Activated CD4-positive, alpha-beta T cell treated with anti-CD3 and anti-CD28 coated beads for 36 hours (primary cell): ENCODE data around the gene PXYLP1. TPM values are rescaled to one million over a fixed set of nuclear protein-coding genes. Genes with fewer than 3 reads are reported as not detected.
"Not testable (repeated sequence)": the region's sequence is repeated elsewhere in the genome, so short reads cannot be mapped to it uniquely, and the experiment has no call there.

Experiments
- ATAC-seq: fragments of 200-7000 bp; cut with Tn5 transposase; one replicate; pipeline ENCODE4 v1.10.0; 2021; ENCODE audit warnings: mild to moderate bottlenecking, moderate library complexity
- CTCF ChIA-PET: fragments of 350-600 bp; sonication (Branson Sonifier 250); formaldehyde crosslinking; loops from one replicate; lab custom pipeline; 2021; ENCODE audit warnings: antibody characterized with exemption; lab: Charles Lee
- POLR2A ChIA-PET: fragments of 350-600 bp; sonication (Branson Sonifier 250); formaldehyde crosslinking; loops from one replicate; lab custom pipeline; 2021; ENCODE audit warnings: antibody characterized with exemption, inconsistent platforms; lab: Charles Lee
- DNase-seq: peaks from one replicate; pipeline ENCODE4 v3.0.0-alpha.2; 2020
- H3K27ac Mint-ChIP-seq: one replicate; pipeline ENCODE4 v1.8.0; 2021; ENCODE audit warnings: mixed read lengths
- H3K27me3 Mint-ChIP-seq: one replicate; pipeline ENCODE4 v1.8.0; 2021; ENCODE audit warnings: mixed read lengths
- H3K36me3 Mint-ChIP-seq: one replicate; pipeline ENCODE4 v1.8.0; 2021; ENCODE audit warnings: low read depth, mixed read lengths
- H3K4me1 Mint-ChIP-seq: one replicate; pipeline ENCODE4 v1.8.0; 2021; ENCODE audit warnings: mixed read lengths
- H3K4me3 Mint-ChIP-seq: one replicate; pipeline ENCODE4 v1.8.0; 2021; ENCODE audit warnings: mild to moderate bottlenecking, moderate library complexity, mixed read lengths
- H3K9me3 Mint-ChIP-seq: one replicate; pipeline ENCODE4 v1.8.0; 2021; ENCODE audit warnings: low read depth, mixed read lengths
- intact Hi-C, 2 experiments: fragments of 100-400 bp; cut with DNase I in 1 of 2; cut with micrococcal nuclease in 1 of 2; formaldehyde crosslinking; loops; one replicate each; pipeline versions ENCODE4 v1.14.2 to v1.15.1; 2022 to 2024; cut with DNase I, micrococcal nuclease
- total RNA-seq, 2 experiments: library from RNA; stranded (reverse); gene quantifications; one replicate each; pipeline ENCODE4 v1.2.3, GENCODE V29; 2021

PXYLP1 gene
- total RNA-seq, 2 experiments from 2014 or later, result 10.3 to 12.2 TPM

DNA sequence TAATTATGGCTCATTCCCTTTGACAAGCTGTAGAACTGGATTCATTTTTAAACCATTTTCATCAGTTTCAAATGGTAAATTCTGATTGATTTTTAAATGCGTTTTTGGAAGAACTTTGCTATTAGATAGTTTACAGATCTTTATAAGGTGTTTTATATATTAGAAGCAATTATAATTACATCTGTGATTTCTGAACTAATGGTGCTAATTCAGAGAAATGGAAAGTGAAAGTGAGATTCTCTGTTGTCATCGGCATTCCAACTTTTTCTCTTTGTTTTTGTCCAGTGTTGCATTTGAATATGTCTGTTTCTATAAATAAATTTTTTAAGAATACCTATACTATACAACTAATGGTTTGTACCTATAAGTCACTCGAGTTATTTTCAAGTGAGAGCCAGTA lies 62.7 kb downstream of the PXYLP1 start:
- no peaks in the 10 kb centered on the region for H3K9me3 Mint-ChIP-seq
- H3K27ac Mint-ChIP-seq, result peak overlapping the region; percentile 74
- ChIA-PET POLR2A (interaction anchor here (1.3 kb wide), 1 partner anchor 13 kb away, joined by 6 read pairs; no protein-coding TSS in a partner anchor), CTCF (interaction anchor here (0.9 to 4.3 kb wide), 4 partner anchors 11 to 163 kb away, joined by 3 to 39 read pairs (median 3); no protein-coding TSS in a partner anchor)
- DNase-seq (no peak), ATAC-seq (no peak)
- intact Hi-C loops, result no loop called here
- peaks cover 11% of the 10 kb centered on the region for H3K36me3 Mint-ChIP-seq
- H3K4me3 Mint-ChIP-seq, result peak overlapping the region; percentile 52
- H3K4me1 Mint-ChIP-seq, result peaks cover 14% of the 10 kb centered on the region
- no peaks in the 10 kb centered on the region for H3K27me3 Mint-ChIP-seq

DNA sequence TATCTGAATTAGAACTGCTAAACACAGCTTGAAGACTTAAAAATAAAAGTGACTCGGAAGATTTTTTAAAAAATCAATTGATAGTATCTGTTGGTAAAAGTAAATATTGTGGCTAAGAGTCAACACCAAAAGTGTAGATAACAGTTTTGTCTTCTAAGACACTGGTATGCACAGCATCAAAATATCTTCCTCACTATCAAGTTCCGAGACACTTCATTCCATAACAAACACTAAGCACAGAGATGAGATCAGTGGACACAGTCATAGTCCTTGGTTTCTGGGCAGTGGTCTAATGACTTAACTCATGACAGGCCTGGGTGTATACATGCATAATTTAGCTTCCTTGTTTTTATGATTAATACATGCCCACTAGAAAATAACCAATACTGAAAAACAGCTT lies 63.2 kb downstream of the PXYLP1 start:
- intact Hi-C loops, result no loop called here
- Mint-ChIP-seq H3K9me3 (no peaks in the 10 kb centered on the region), H3K27me3 (no peaks in the 10 kb centered on the region), H3K27ac (peak overlapping the region; percentile 74), H3K36me3 (peaks cover 11% of the 10 kb centered on the region), H3K4me3 (peak overlapping the region; percentile 52), H3K4me1 (peaks cover 16% of the 10 kb centered on the region)
- ChIA-PET CTCF (interaction anchor here (0.6 to 4.3 kb wide), 8 partner anchors 10 to 222 kb away, joined by 3 to 39 read pairs (median 3); no protein-coding TSS in a partner anchor), POLR2A (interaction anchor here (1.3 kb wide), 1 partner anchor 12 kb away, joined by 6 read pairs; no protein-coding TSS in a partner anchor)
- ATAC-seq, result peak; percentile 97
- no peak for DNase-seq

DNA sequence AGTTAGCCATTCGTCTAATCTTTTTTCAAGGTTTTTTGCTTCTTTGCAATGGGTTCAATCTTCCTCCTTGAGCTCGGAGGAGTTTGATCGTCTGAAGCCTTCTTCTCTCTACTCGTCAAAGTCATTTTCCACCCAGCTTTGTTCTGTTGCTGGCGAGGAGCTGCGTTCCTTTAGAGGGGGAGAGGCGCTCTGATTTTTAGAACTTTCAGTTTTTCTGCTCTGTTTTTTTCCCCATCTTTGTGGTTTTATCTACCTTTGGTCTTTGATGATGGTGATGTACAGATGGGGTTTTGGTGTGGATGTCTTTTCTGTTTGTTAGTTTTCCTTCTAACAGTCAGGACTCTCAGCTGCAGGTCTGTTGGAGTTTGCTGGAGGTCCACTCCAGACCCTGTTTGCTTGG lies 68.8 kb downstream of the PXYLP1 start:
- Mint-ChIP-seq H3K27ac (peak overlapping the region; percentile 35), H3K4me1 (peaks cover 24% of the 10 kb centered on the region), H3K4me3 (peak overlapping the region; percentile 31)
- H3K36me3 Mint-ChIP-seq, H3K9me3 Mint-ChIP-seq, ATAC-seq, intact Hi-C loops, POLR2A ChIA-PET, DNase-seq, H3K27me3 Mint-ChIP-seq: not testable (repeated sequence)
- CTCF ChIA-PET, result interaction anchor here (0.7 to 1.2 kb wide), 5 partner anchors 13 to 160 kb away, joined by 3 to 5 read pairs (median 3); no protein-coding TSS in a partner anchor

DNA sequence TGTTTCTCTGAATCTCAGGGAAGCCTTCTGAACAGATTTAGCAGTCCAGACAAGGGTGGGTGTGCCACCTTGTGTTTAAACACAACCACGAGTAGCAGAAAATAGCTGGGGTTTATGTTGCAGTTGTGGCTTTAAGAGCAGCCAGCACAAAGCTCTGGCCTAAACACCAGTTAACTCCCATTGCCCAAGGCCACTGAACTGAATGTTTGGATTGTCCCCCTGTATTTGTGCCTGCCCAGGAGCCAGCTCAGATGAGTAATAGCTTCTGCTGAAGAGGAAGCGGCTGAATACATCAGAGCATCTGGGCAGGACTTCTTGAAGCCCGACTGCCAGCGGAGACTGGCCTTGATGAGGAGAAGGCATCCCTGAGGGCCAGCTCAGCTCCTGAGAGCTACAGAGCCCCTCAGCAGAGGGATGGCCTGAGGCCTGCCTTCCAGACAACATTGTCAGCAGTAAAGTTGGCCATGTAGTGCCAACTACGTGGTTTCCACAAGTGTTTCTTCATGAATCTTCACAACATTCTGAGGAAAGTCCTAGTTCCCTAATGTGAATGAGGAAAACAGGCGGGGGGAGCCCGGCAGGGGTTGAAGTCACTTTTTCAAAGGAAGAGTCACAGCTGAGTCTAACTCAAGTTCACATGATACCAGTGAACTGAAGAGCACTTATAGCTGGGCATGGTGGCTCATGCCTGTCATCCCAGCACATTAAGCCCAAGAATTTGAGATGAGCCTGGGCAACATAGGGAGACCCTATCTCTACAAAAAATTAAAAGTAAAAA lies 70.9 kb downstream of the PXYLP1 start:
- ATAC-seq (no peak), DNase-seq (no peak)
- intact Hi-C loops, result loop anchor here (1.0 to 2.0 kb wide), 4 partner anchors 72 to 258 kb away; partner anchors contain the start of gene PXYLP1 (in 1 of the 2)
- no peak overlapping the region for H3K27ac Mint-ChIP-seq
- POLR2A ChIA-PET, result no interaction called here
- peaks cover 2% of the 10 kb centered on the region for H3K36me3 Mint-ChIP-seq
- H3K4me1 Mint-ChIP-seq, result peaks cover 40% of the 10 kb centered on the region
- CTCF ChIA-PET, result interaction anchor here (0.6 to 8.2 kb wide), 17 partner anchors 9 to 378 kb away, joined by 3 to 111 read pairs (median 5); no protein-coding TSS in a partner anchor
- H3K9me3 Mint-ChIP-seq, result peaks cover 3% of the 10 kb centered on the region
- no peak overlapping the region for H3K4me3 Mint-ChIP-seq
- H3K27me3 Mint-ChIP-seq, result no peaks in the 10 kb centered on the region

DNA sequence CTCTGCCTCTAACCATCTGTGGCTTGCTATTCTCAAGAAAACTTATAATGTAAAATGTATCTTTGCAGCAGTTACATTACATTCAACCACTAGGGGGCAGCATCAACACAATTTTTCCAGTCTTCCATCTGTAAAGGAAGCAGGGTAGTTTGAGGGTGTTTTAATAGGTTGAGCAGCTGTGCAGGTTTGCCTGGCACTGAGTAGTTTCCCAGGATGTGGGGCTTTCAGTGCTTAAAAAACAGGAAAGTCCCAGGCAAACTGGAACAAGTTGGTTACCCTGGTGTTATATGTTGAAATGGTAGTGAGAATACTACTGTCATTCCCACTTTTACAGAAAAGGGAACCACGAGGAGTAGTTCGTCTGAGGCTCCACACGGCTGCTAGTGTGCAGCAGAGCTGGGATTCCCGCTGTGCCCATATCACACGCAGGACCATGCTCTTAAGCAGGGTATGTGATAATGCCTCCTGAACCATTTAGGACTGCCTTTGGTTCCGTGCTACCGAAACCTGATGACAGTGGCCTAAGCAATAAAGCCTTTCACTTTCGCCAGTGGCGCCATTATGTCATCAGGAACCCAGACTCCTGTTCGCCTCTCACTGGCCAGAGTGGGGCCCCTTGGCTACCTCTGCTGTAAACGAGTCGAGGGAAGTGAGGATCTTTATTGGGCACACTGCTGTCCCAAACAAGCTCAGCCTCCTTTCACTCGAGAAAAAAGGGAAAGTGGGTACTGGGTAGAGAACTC lies 72.0 kb downstream of the PXYLP1 start:
- H3K36me3 Mint-ChIP-seq, result peaks cover 2% of the 10 kb centered on the region
- H3K27ac Mint-ChIP-seq, result no peak overlapping the region
- DNase-seq, result peak; percentile 70
- H3K4me3 Mint-ChIP-seq, result no peak overlapping the region
- no peaks in the 10 kb centered on the region for H3K27me3 Mint-ChIP-seq
- peak; percentile 48 for ATAC-seq
- peaks cover 51% of the 10 kb centered on the region for H3K4me1 Mint-ChIP-seq
- ChIA-PET CTCF (interaction anchor here (0.6 to 8.2 kb wide), 31 partner anchors 8 to 329 kb away, joined by 3 to 111 read pairs (median 4); partner anchors contain the start of gene PXYLP1), POLR2A (no interaction called here)
- intact Hi-C loops, result loop anchor here (1.0 to 2.0 kb wide), 4 partner anchors 73 to 257 kb away; partner anchors contain the start of gene PXYLP1 (in 1 of the 2)
- peaks cover 3% of the 10 kb centered on the region for H3K9me3 Mint-ChIP-seq

DNA sequence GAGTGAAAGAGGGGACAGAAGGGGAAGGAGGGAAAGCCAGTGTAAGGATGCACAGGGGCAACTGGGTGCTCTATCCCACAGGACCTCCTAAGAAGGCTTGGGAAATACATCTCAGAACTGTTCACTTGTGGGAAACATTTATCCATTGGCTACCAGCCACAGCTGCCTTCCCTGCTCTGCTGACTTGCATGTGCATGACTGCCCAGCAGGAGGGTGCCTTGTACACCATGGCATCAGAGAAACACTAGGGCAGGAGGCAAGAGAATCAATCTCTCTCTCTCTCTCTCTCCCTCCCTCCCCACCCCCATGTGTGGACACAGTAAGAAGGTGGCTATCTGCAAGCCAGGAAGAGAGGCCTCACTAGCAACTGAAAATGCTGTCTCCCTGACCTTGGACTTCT lies 73.8 kb downstream of the PXYLP1 start:
- POLR2A ChIA-PET, result no interaction called here
- no peak overlapping the region for H3K4me3 Mint-ChIP-seq
- CTCF ChIA-PET, result interaction anchor here (0.6 to 8.2 kb wide), 20 partner anchors 12 to 255 kb away, joined by 3 to 111 read pairs (median 4); partner anchors contain the start of gene PXYLP1
- no peak for ATAC-seq
- intact Hi-C loops, result no loop called here
- H3K36me3 Mint-ChIP-seq, result peaks cover 2% of the 10 kb centered on the region
- no peaks in the 10 kb centered on the region for H3K9me3 Mint-ChIP-seq
- no peak overlapping the region for H3K27ac Mint-ChIP-seq
- no peaks in the 10 kb centered on the region for H3K27me3 Mint-ChIP-seq
- DNase-seq, result peak; percentile 49
- peaks cover 52% of the 10 kb centered on the region for H3K4me1 Mint-ChIP-seq

DNA sequence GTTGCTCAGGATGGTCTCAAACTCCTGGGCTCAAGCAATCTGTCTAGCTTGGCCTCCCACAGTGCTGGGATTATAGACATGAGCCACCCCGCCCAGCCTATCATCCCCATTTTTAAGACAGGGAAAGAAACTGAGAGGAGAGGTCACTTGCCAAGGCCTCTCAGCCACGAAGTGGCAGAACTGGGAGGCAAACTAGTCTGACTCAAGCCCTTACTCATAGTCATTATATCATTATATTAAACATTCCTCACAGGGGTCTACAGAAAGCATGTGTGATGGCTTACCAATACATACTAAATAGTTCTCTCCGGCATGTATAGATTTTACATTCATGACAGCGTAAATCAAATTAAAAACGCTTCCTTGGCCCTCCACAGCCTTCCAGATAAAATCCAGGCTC lies 74.7 kb downstream of the PXYLP1 start:
- Mint-ChIP-seq H3K27ac (peak overlapping the region; percentile 92), H3K4me1 (peaks cover 50% of the 10 kb centered on the region), H3K9me3 (no peaks in the 10 kb centered on the region), H3K4me3 (no peak overlapping the region), H3K27me3 (no peaks in the 10 kb centered on the region), H3K36me3 (peaks cover 3% of the 10 kb centered on the region)
- ATAC-seq (no peak), DNase-seq (no peak)
- ChIA-PET CTCF (interaction anchor here (0.7 to 8.2 kb wide), 8 partner anchors 10 to 254 kb away, joined by 3 to 111 read pairs (median 6); no protein-coding TSS in a partner anchor), POLR2A (interaction anchor here (0.7 to 1.2 kb wide), 2 partner anchors 11 to 73 kb away, joined by 3 to 6 read pairs; no protein-coding TSS in a partner anchor)
- intact Hi-C loops, result no loop called here

DNA sequence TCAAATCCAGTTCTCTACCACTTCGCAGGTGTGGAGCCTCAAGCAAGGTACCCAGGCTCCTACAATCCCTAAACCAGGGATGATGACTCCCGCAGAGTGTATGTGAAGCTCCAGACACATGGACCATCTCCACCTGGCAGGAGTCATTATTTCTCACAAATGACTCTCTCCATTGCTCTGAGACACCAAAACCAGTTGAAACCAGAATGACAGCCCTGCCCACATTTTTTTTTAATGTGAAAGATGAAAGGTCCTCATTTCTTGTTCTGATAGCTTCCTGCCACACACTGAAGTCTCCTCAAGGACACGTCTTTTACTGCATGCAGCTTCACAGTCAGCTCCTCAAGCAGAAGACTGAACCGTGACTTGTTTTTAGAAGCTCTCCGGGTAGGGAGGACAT lies 75.3 kb downstream of the PXYLP1 start:
- no peaks in the 10 kb centered on the region for H3K9me3 Mint-ChIP-seq
- H3K36me3 Mint-ChIP-seq, result peaks cover 3% of the 10 kb centered on the region
- POLR2A ChIA-PET, result interaction anchor here (0.6 to 1.2 kb wide), 4 partner anchors 12 to 105 kb away, joined by 3 to 6 read pairs (median 3); no protein-coding TSS in a partner anchor
- ATAC-seq, result peak; percentile 35
- peak overlapping the region; percentile 62 for H3K4me3 Mint-ChIP-seq
- H3K27me3 Mint-ChIP-seq, result no peaks in the 10 kb centered on the region
- H3K27ac Mint-ChIP-seq, result peak overlapping the region; percentile 92
- intact Hi-C loops, result no loop called here
- CTCF ChIA-PET, result interaction anchor here (0.6 to 8.2 kb wide), 19 partner anchors 9 to 607 kb away, joined by 3 to 111 read pairs (median 4); partner anchors contain the start of gene PXYLP1
- peak; percentile 53 for DNase-seq
- H3K4me1 Mint-ChIP-seq, result peaks cover 48% of the 10 kb centered on the region

DNA sequence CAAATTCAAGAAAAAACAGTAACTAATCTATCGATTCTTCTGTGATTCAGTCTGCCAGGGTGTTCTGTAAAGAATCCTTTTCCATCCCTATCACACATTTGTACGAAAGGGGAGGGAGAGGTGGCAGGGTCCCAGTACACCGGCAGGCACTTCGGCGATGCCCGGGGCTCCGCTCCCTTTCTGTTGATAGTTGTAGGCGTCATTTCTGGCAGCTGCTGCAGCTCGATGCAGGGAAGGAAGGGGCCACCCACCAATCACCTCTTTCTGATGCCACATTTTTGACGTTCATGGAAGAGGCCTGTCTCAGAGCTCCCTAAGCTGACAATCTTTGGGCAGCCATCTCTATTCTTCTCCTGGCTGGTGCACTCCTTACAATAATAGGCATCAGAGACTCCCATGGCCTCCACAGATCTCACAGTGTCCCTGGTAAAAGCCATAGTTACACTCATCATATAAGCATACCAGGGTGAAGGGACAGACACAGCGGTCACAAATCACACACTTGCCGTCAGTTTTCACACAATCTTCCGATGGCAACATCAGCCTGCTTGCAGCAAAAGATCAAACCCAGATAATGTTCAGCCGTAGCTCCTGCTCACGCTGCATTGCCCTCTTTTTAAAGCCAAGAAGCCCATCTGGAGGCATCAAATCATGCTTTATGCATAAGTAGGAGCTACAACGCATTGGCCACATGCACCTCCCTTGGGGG lies 75.9 kb downstream of the PXYLP1 start:
- Mint-ChIP-seq H3K4me3 (peak overlapping the region; percentile 62), H3K4me1 (peaks cover 54% of the 10 kb centered on the region), H3K36me3 (peaks cover 3% of the 10 kb centered on the region), H3K9me3 (no peaks in the 10 kb centered on the region), H3K27ac (peak overlapping the region; percentile 92), H3K27me3 (no peaks in the 10 kb centered on the region)
- intact Hi-C loops, result no loop called here
- CTCF ChIA-PET, result interaction anchor here (0.6 to 8.2 kb wide), 21 partner anchors 8 to 606 kb away, joined by 3 to 111 read pairs (median 4); partner anchors contain the start of gene PXYLP1
- DNase-seq (peak; percentile 53), ATAC-seq (peak; percentile 3)
- POLR2A ChIA-PET, result interaction anchor here (1.2 kb wide), 2 partner anchors 12 to 105 kb away, joined by 3 to 6 read pairs; no protein-coding TSS in a partner anchor

DNA sequence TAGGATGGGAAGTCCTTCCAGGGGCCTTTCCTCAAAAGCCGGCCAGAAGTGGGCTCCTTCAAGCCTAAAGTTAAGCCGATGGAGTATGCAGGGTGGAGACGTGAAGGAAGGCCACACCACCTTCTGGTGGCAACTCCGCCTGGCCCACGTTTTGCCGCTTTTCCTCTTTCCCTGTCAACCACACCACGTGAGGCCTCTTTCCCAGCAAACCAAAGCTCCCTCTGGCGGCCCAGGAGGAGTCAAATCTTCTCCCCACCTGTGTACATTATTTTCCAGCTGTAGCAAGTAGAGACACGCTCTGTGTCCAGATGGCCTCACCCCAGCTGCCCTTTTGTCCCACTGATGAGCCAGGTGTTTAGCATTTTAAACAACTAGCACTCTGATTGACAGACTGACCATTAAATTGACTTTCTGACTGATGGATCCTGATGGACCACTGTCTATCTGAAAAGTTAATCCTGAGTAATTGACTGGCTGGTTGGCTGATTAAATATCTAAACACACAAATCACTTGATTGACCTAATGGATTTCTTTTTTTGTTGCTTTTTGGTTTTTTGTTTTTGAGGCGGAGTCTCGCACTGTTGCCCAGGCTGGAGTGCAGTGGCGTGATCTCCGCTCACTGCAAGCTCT lies 77.1 kb downstream of the PXYLP1 start:
- ChIA-PET POLR2A (no interaction called here), CTCF (interaction anchor here (0.8 to 8.2 kb wide), 8 partner anchors 17 to 469 kb away, joined by 3 to 111 read pairs (median 4); partner anchors contain the start of gene PXYLP1)
- Mint-ChIP-seq H3K9me3 (no peaks in the 10 kb centered on the region), H3K4me3 (no peak overlapping the region), H3K27me3 (no peaks in the 10 kb centered on the region), H3K36me3 (peaks cover 3% of the 10 kb centered on the region), H3K27ac (peak overlapping the region; percentile 92), H3K4me1 (peaks cover 55% of the 10 kb centered on the region)
- ATAC-seq (no peak), DNase-seq (no peak)
- intact Hi-C loops, result no loop called here
